K562 (cell line): ENCODE data around the gene MATN1. TPM values are rescaled to one million over a fixed set of nuclear protein-coding genes. Genes with fewer than 3 reads are reported as not detected.

Experiments
- ATAC-seq: fragments of 200-7000 bp; cut with Tn5 transposase; 3 replicates; pipeline ENCODE4 v1.9.1; 2020; ENCODE audit warnings: moderate library complexity
- BruUV-seq: library from RNA; stranded (reverse); fragments of 400-500 nt; replicated peaks from 2 replicates; lab custom pipeline; 2021; lab: Mats Ljungman, UMichigan
- CTCF ChIA-PET: fragments of 300-600 bp; formaldehyde crosslinking; extraction: SDS; loops from one replicate; lab custom pipeline; 2021; ENCODE audit warnings: low intra/inter-chr PET ratio; lab: Yijun Ruan, JAX
- POLR2A ChIA-PET: fragments of 300-600, 350-650 bp; sonication (Branson Sonifier 250); formaldehyde crosslinking; extraction: SDS; loops from one replicate; lab custom pipeline; 2021; ENCODE audit warnings: antibody characterized with exemption, inconsistent platforms; lab: Yijun Ruan, JAX
- DNase-seq, 4 experiments: peaks; one replicate each; pipeline versions ENCODE4 v3.0.0 to v3.0.0-alpha.2; 2011 to 2018; ENCODE audit warnings: low spot score in 3 of 4, mixed read lengths in 3 of 4; ENCODE audit errors: extremely low read depth in 1 of 4
- FAIRE-seq: peaks from 2 replicates; lab custom pipeline; 2011; peaks lifted over from hg19 to GRCh38; lab: Jason Lieb, UNC
- H2AFZ ChIP-seq: 2 replicates; pipeline ENCODE4 v1.6.0; 2011; ENCODE audit warnings: low read depth, low read length, control low read depth, inconsistent platforms
- H3K27ac ChIP-seq: fragments of 200-600 bp; 3 replicates; pipeline ENCODE4 v1.8.0; 2011; ENCODE audit warnings: low read depth, mild to moderate bottlenecking, control low read depth, inconsistent platforms, low read length, moderate library complexity, mixed read lengths; ENCODE audit errors: extremely low read depth
- H3K27me3 ChIP-seq, 2 experiments: fragments of 300-600 bp in 1 of 2; 2 replicates in 1 of 2; 3 replicates in 1 of 2; pipeline versions ENCODE4 v1.6.0 to v1.8.0; 2011; ENCODE audit warnings: inconsistent platforms in 2 of 2, low read length in 2 of 2, mild to moderate bottlenecking in 1 of 2, mixed read lengths in 1 of 2, moderate library complexity in 1 of 2; ENCODE audit not compliant: control insufficient read depth in 2 of 2, insufficient read depth in 2 of 2
- H3K36me3 ChIP-seq: fragments of 300-600 bp; 3 replicates; pipeline ENCODE4 v1.8.0; 2011; ENCODE audit warnings: mild to moderate bottlenecking, low read length, inconsistent platforms; ENCODE audit not compliant: control insufficient read depth, insufficient read depth
- H3K4me1 ChIP-seq, 2 experiments: fragments of 200-600 bp in 1 of 2; replicated peaks in 1 of 2; 2 replicates in 1 of 2; 3 replicates in 1 of 2; pipeline versions ENCODE4 v1.5.1 to v1.8.0; 2011; ENCODE audit warnings: inconsistent platforms in 2 of 2, low read length in 2 of 2, mild to moderate bottlenecking in 1 of 2, mixed read lengths in 1 of 2, moderate library complexity in 1 of 2; ENCODE audit not compliant: control insufficient read depth in 2 of 2, insufficient read depth in 2 of 2
- H3K4me2 ChIP-seq: 2 replicates; pipeline ENCODE4 v1.6.1; 2011; ENCODE audit warnings: low read length, control low read depth, inconsistent platforms, mixed read lengths; ENCODE audit not compliant: insufficient read depth
- H3K4me3 ChIP-seq: fragments of 200-600 bp; sonication (generic), shearing (Covaris generic); 2 replicates; pipeline ENCODE4 v1.5.1; 2016; ENCODE audit warnings: control low read depth, inconsistent platforms
- H3K79me2 ChIP-seq: fragments of 200-600 bp; 3 replicates; pipeline ENCODE4 v1.8.0; 2011; ENCODE audit warnings: low read length, inconsistent platforms; ENCODE audit not compliant: control insufficient read depth, insufficient read depth
- H3K9ac ChIP-seq, 2 experiments: 2 replicates each; pipeline versions ENCODE4 v1.6.0 to v1.6.1; 2011; ENCODE audit warnings: low read depth in 2 of 2, low read length in 2 of 2, control low read depth in 1 of 2, inconsistent platforms in 1 of 2, mild to moderate bottlenecking in 1 of 2, mixed read lengths in 1 of 2; ENCODE audit not compliant: insufficient read depth in 1 of 2
- H3K9me1 ChIP-seq: one replicate; pipeline ENCODE4 v1.6.0; 2011; ENCODE audit warnings: inconsistent platforms, mild to moderate bottlenecking, low read length, moderate library complexity; ENCODE audit not compliant: control insufficient read depth, insufficient read depth
- H3K9me3 ChIP-seq: replicated peaks from 2 replicates; pipeline ENCODE4 v1.5.1; 2011; ENCODE audit warnings: low read depth, low read length, inconsistent platforms; ENCODE audit not compliant: control insufficient read depth, insufficient read depth
- H4K20me1 ChIP-seq: replicated peaks from 2 replicates; pipeline ENCODE4 v1.6.1; 2011; ENCODE audit warnings: low read length, inconsistent platforms, mixed read lengths; ENCODE audit not compliant: control insufficient read depth, insufficient read depth
- BRD9 ChIP-seq: fragments of 450-650 bp; IDR thresholded peaks from 2 replicates; pipeline ENCODE4 v1.6.1; 2018; ENCODE audit warnings: low read depth; ENCODE audit not compliant: partially characterized antibody
- CBX5 ChIP-seq: IDR thresholded peaks from 2 replicates; pipeline ENCODE4 v1.6.1; 2014; ENCODE audit warnings: low read depth, borderline replicate concordance
- FOXP1 ChIP-seq: sonication (generic); formaldehyde crosslinking; IDR thresholded peaks from 2 replicates; pipeline ENCODE4 v1.8.0; 2022; ENCODE audit warnings: mild to moderate bottlenecking, missing genetic modification reagents
- KDM4B ChIP-seq, 2 experiments: fragments of 450-650 bp in 1 of 2; sonication (generic) in 1 of 2; IDR thresholded peaks; 2 replicates each; pipeline ENCODE4 v1.6.1; 2016 to 2017; ENCODE audit warnings: borderline replicate concordance in 2 of 2, antibody characterized with exemption in 1 of 2, low read depth in 1 of 2, mild to moderate bottlenecking in 1 of 2
- MTA2 ChIP-seq: fragments of 450-650 bp; IDR thresholded peaks from 2 replicates; pipeline ENCODE4 v1.6.1; 2016; ENCODE audit warnings: low read depth
- POLR2A ChIP-seq: fragments of 450-650 bp; conservative IDR thresholded peaks from 2 replicates; pipeline ENCODE4 v1.6.1; 2016
- RB1 ChIP-seq: fragments of 450-650 bp; IDR thresholded peaks from 2 replicates; pipeline ENCODE4 v1.6.1; 2017; ENCODE audit warnings: low read depth, mild to moderate bottlenecking
- RBM17 ChIP-seq: fragments of 200-400 bp; formaldehyde crosslinking; IDR thresholded peaks from 2 replicates; pipeline ENCODE4 v1.6.1; 2017; ENCODE audit warnings: low read depth, mild to moderate bottlenecking, low read length, borderline replicate concordance
- SMARCC2 ChIP-seq: fragments of 450-650 bp; IDR thresholded peaks from 2 replicates; pipeline ENCODE4 v1.6.1; 2017; ENCODE audit warnings: antibody characterized with exemption, moderate library complexity, mild to moderate bottlenecking, low read depth
- SREBF1 ChIP-seq: fragments of 150-350 bp; IDR thresholded peaks from 2 replicates; pipeline ENCODE4 v1.6.1; 2014; ENCODE audit warnings: antibody characterized with exemption, low read depth, low read length, borderline replicate concordance
- ZNF212 ChIP-seq: fragments of 450-650 bp; formaldehyde crosslinking; IDR thresholded peaks from 2 replicates; pipeline ENCODE4 v1.4.0; 2020; ENCODE audit warnings: mild to moderate bottlenecking
- ZNF224 ChIP-seq: sonication (generic); formaldehyde crosslinking; IDR thresholded peaks from 2 replicates; pipeline ENCODE4 v1.8.0; 2022; ENCODE audit warnings: mild to moderate bottlenecking, missing genetic modification reagents
- ZNF408 ChIP-seq: fragments of 250-450 bp; sonication (Bioruptor Pico); IDR thresholded peaks from 2 replicates; pipeline ENCODE4 v1.4.0; 2020; ENCODE audit warnings: low read depth, mild to moderate bottlenecking, moderate library complexity
- ZNF41 ChIP-seq: fragments of 250-450 bp; sonication (Bioruptor Pico); conservative IDR thresholded peaks from 2 replicates; pipeline ENCODE4 v1.4.0; 2020; ENCODE audit warnings: mild to moderate bottlenecking
- ZNF436 ChIP-seq: fragments of 250-450, 450-650 bp; sonication (Bioruptor Pico); formaldehyde crosslinking; IDR thresholded peaks from 2 replicates; pipeline ENCODE4 v1.7.0; 2020; ENCODE audit warnings: mild to moderate bottlenecking
- WGBS: fragments of 100-300 bp; shearing (Covaris generic); methylation state at CpG from one replicate; pipeline ENCODE4 v1.1.6; 2016; ENCODE audit warnings: low coverage, mixed read lengths; ENCODE audit not compliant: insufficient coverage; ENCODE audit errors: missing lambda C conversion rate; 5-methylcytosine and 5-hydroxymethylcytosine counted together
- in situ Hi-C: fragments of 300-500 bp; cut with MboI; formaldehyde crosslinking; loops from 4 replicates; pipeline ENCODE4 v1.15.0; 2018; ENCODE audit warnings: inconsistent platforms, mixed read lengths
- intact Hi-C: fragments of 100-400 bp; cut with micrococcal nuclease; formaldehyde crosslinking; loops from 2 replicates; pipeline ENCODE4 v1.14.2; 2022
- polyA plus RNA-seq, 8 experiments: library from polyadenylated mRNA; depleted of rRNA in 4 of 8; stranded (reverse) in 5 of 8; unstranded in 3 of 8; fragments of >200 nt; fragmentation: Nextera tagmentation in 2 of 8; fragmentation: Illumina TruSeq in 1 of 8; extraction: Ambion mirVana in 2 of 8; extraction: Trizol in 1 of 8; gene quantifications; 2 replicates each; pipeline versions ENCODE4 v1.2.1 to v1.2.3, GENCODE V29; 2011 to 2014; ENCODE audit warnings: inconsistent platforms in 1 of 8, missing spikeins in 1 of 8
- total RNA-seq, 7 experiments: library from RNA; depleted of rRNA in 6 of 7; stranded (reverse); fragments of >200 nt in 6 of 7; fragmentation: Illumina TruSeq in 2 of 7; extraction: Trizol in 2 of 7; gene quantifications; 2 replicates each; pipeline versions ENCODE4 v1.2.1 to v1.2.3, GENCODE V29; 2011 to 2021; ENCODE audit warnings: low replicate concordance in 1 of 7
- TF ChIP-seq, protein P1 (sequence below): fragments of 250-450 bp; sonication (Bioruptor Pico); IDR thresholded peaks from 2 replicates; pipeline ENCODE4 v1.5.0; 2020; ENCODE audit warnings: mild to moderate bottlenecking, borderline replicate concordance
- TF ChIP-seq, protein P2 (sequence below): fragments of 450-650 bp; IDR thresholded peaks from 2 replicates; pipeline ENCODE4 v1.6.1; 2016; ENCODE audit warnings: low read depth, mild to moderate bottlenecking, moderate library complexity
- TF ChIP-seq, protein P3 (sequence below): sonication (generic); formaldehyde crosslinking; IDR thresholded peaks from 2 replicates; pipeline ENCODE4 v1.8.1; 2023; ENCODE audit warnings: mild to moderate bottlenecking, missing genetic modification reagents

The MATN1 gene
- total and polyA plus RNA-seq, 9 of the 15 experiments (the other 6 are each of a cell fraction or from before 2014, with no cell fraction given) = 0.10 to 2.3 (median 1.2) TPM

- TF ChIP-seq, protein P1, sequence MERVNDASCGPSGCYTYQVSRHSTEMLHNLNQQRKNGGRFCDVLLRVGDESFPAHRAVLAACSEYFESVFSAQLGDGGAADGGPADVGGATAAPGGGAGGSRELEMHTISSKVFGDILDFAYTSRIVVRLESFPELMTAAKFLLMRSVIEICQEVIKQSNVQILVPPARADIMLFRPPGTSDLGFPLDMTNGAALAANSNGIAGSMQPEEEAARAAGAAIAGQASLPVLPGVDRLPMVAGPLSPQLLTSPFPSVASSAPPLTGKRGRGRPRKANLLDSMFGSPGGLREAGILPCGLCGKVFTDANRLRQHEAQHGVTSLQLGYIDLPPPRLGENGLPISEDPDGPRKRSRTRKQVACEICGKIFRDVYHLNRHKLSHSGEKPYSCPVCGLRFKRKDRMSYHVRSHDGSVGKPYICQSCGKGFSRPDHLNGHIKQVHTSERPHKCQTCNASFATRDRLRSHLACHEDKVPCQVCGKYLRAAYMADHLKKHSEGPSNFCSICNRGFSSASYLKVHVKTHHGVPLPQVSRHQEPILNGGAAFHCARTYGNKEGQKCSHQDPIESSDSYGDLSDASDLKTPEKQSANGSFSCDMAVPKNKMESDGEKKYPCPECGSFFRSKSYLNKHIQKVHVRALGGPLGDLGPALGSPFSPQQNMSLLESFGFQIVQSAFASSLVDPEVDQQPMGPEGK (CRISPR knock-in tag) = no peak
- TF ChIP-seq SREBF1 = no peak
- no peak for TF ChIP-seq KDM4B (IDR thresholded peaks at IDR 0.05; ENCODE audit: borderline replicate concordance in 2 of 2, low read depth in 1 of 2)
Observed at GRCh38 chr1:30694280-30695175, 28.9 kb downstream of the MATN1 start (continued).

GRCh38 chr1:30693822-30694221 lies 29.6 kb downstream of the MATN1 start:
- H3K79me2 ChIP-seq = no peaks in the 10 kb centered on the region
- intact Hi-C loops (no loop called here), in situ Hi-C loops (no loop called here)
- H3K4me1 ChIP-seq = peaks cover 0 to 3% of the 10 kb centered on the region in 2 experiments; a peak in 1 of 5 replicates
- ChIA-PET POLR2A (no interaction called here), CTCF (no interaction called here)
- H3K36me3 ChIP-seq = no peaks in the 10 kb centered on the region
- no peaks in the 10 kb centered on the region for H3K9me3 ChIP-seq
- no peak overlapping the region for H2AFZ ChIP-seq
- no peak overlapping the region for H3K4me3 ChIP-seq
- no peaks in the 10 kb centered on the region for H3K9me1 ChIP-seq
- ATAC-seq (no peak), FAIRE-seq (no peak), DNase-seq (no peak)
- no TSS peak for BruUV-seq
- H3K27me3 ChIP-seq = peaks cover 16 to 39% of the 10 kb centered on the region in 2 experiments; a peak in 2 of 5 replicates
- H3K27ac ChIP-seq = no peak overlapping the region
- H3K4me2 ChIP-seq = no peak overlapping the region
- 0 out of 2 replicates have a peak, but pooled peaks cover 10% of the 10 kb centered on the region for H4K20me1 ChIP-seq
- no peak overlapping the region for H3K9ac ChIP-seq
- WGBS = 6% methylated on average over 5 of the region's 5 CpGs
- TF ChIP-seq POLR2A = no peak
- TF ChIP-seq MTA2 = no peak
- no peak for TF ChIP-seq ZNF408 (CRISPR knock-in tag)
- TF ChIP-seq, protein P2, sequence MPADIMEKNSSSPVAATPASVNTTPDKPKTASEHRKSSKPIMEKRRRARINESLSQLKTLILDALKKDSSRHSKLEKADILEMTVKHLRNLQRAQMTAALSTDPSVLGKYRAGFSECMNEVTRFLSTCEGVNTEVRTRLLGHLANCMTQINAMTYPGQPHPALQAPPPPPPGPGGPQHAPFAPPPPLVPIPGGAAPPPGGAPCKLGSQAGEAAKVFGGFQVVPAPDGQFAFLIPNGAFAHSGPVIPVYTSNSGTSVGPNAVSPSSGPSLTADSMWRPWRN = no peak
- TF ChIP-seq SMARCC2 = no peak
- no peak for TF ChIP-seq CBX5
- TF ChIP-seq ZNF436 (CRISPR knock-in tag) = no peak
- TF ChIP-seq, protein P3, sequence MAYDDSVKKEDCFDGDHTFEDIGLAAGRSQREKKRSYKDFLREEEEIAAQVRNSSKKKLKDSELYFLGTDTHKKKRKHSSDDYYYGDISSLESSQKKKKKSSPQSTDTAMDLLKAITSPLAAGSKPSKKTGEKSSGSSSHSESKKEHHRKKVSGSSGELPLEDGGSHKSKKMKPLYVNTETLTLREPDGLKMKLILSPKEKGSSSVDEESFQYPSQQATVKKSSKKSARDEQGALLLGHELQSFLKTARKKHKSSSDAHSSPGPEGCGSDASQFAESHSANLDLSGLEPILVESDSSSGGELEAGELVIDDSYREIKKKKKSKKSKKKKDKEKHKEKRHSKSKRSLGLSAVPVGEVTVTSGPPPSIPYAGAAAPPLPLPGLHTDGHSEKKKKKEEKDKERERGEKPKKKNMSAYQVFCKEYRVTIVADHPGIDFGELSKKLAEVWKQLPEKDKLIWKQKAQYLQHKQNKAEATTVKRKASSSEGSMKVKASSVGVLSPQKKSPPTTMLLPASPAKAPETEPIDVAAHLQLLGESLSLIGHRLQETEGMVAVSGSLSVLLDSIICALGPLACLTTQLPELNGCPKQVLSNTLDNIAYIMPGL = no peak
- TF ChIP-seq FOXP1 (CRISPR knock-in tag) = no peak
- no peak for TF ChIP-seq ZNF224 (CRISPR knock-in tag)
- no peak for TF ChIP-seq RB1
- TF ChIP-seq BRD9 = no peak
- no peak for TF ChIP-seq ZNF41
- TF ChIP-seq RBM17 = no peak
- no peak for TF ChIP-seq ZNF212
